Measurements from ENCODE around the gene COG8.

The COG8 gene

GRCh38 chr16:69286941-69287713 lies 52.2 kb downstream of the COG8 start:
- peak; percentile 68 for DNase-seq (ENCODE audit: low read depth)

GRCh38 chr16:69285240-69285639 lies 54.1 kb downstream of the COG8 start:
- DNase-seq (ENCODE audit: low read depth): no peak

GRCh38 chr16:69283851-69284250 lies 55.5 kb downstream of the COG8 start:
- DNase-seq (ENCODE audit: low read depth): no peak

- DNase-seq (ENCODE audit: low read depth): no peak
Observed at GRCh38 chr16:69277413-69277812, 62.0 kb downstream of the COG8 start.

All from stromal cell of bone marrow (primary cell).